RWPE2 (cell line): ENCODE measurements around the gene CHIT1.
A peak's percentile ranks its signal among the peaks of the same experiment; 100 is the strongest.

Experiments used
- ATAC-seq: fragments of 200-7000 bp; cut with Tn5 transposase; 3 replicates; pipeline ENCODE4 v1.9.1; 2021; ENCODE audit warnings: low read depth
- DNase-seq: peaks from one replicate; pipeline ENCODE4 v3.0.0-alpha.2; 2020; ENCODE audit warnings: low spot score
- H3K27ac ChIP-seq: fragments of 450-650 bp; 2 replicates; pipeline ENCODE4 v1.5.1; 2017; ENCODE audit warnings: mild to moderate bottlenecking; ENCODE audit not compliant: poor library complexity, severe bottlenecking
- H3K27me3 ChIP-seq: fragments of 250-450 bp; sonication (Bioruptor Pico); 2 replicates; pipeline ENCODE4 v1.5.1; 2021; ENCODE audit warnings: mild to moderate bottlenecking, moderate library complexity; ENCODE audit not compliant: insufficient read depth, poor library complexity, severe bottlenecking
- H3K36me3 ChIP-seq: fragments of 250-450 bp; sonication (Bioruptor Pico); 2 replicates; pipeline ENCODE4 v1.5.1; 2020; ENCODE audit warnings: low read depth, mild to moderate bottlenecking, moderate library complexity
- H3K4me1 ChIP-seq: fragments of 250-450 bp; sonication (Bioruptor Pico); 2 replicates; pipeline ENCODE4 v1.5.1; 2021; ENCODE audit warnings: mild to moderate bottlenecking, moderate library complexity; ENCODE audit not compliant: insufficient read depth, poor library complexity, severe bottlenecking
- H3K4me3 ChIP-seq: fragments of 250-450 bp; sonication (Bioruptor Pico); 2 replicates; pipeline ENCODE4 v1.5.1; 2021; ENCODE audit warnings: mild to moderate bottlenecking, moderate library complexity; ENCODE audit not compliant: severe bottlenecking
- H3K9me3 ChIP-seq: fragments of 250-450 bp; sonication (Bioruptor Pico); 2 replicates; pipeline ENCODE4 v1.5.1; 2021; ENCODE audit warnings: mild to moderate bottlenecking, moderate library complexity; ENCODE audit not compliant: severe bottlenecking
- CTCF ChIP-seq: fragments of 450-650 bp; IDR thresholded peaks from one replicate; pipeline ENCODE4 v1.5.1; 2017; ENCODE audit warnings: mild to moderate bottlenecking, moderate library complexity; ENCODE audit not compliant: poor library complexity, severe bottlenecking

CHIT1 gene

GRCh38 chr1:203171341-203172183, 57.9 kb downstream of the CHIT1 start:
- H3K27ac ChIP-seq = no peak overlapping the region

GRCh38 chr1:203170625-203171330, 58.7 kb downstream of the CHIT1 start:
- H3K4me1 ChIP-seq = no peaks in the 10 kb centered on the region
- no peaks in the 10 kb centered on the region for H3K27me3 ChIP-seq
- ATAC-seq = peak; percentile 20; the same call in 1 of the 3 replicates
- H3K36me3 ChIP-seq = no peaks in the 10 kb centered on the region
- no peak for DNase-seq
- no peak overlapping the region for H3K4me3 ChIP-seq
- no peaks in the 10 kb centered on the region for H3K9me3 ChIP-seq
- no peak for TF ChIP-seq CTCF
- no peak overlapping the region for H3K27ac ChIP-seq

More at GRCh38 chr1:203171341-203172183, 57.9 kb downstream of the CHIT1 start:
- Histone ChIP-seq H3K9me3 (no peaks in the 10 kb centered on the region), H3K27me3 (no peaks in the 10 kb centered on the region), H3K4me1 (no peaks in the 10 kb centered on the region), H3K4me3 (no peak overlapping the region), H3K36me3 (no peaks in the 10 kb centered on the region)
- no peak for TF ChIP-seq CTCF
- DNase-seq (no peak), ATAC-seq (no peak)

GRCh38 chr1:203169770-203170520, 59.5 kb downstream of the CHIT1 start:
- ATAC-seq (no peak), DNase-seq (no peak)
- H3K4me3 ChIP-seq = no peak overlapping the region
- H3K9me3 ChIP-seq = no peaks in the 10 kb centered on the region
- H3K36me3 ChIP-seq = no peaks in the 10 kb centered on the region
- H3K27ac ChIP-seq = no peak overlapping the region
- no peak for TF ChIP-seq CTCF
- no peaks in the 10 kb centered on the region for H3K27me3 ChIP-seq
- no peaks in the 10 kb centered on the region for H3K4me1 ChIP-seq

GRCh38 chr1:203168991-203169390, 60.5 kb downstream of the CHIT1 start:
- Histone ChIP-seq H3K4me1 (no peaks in the 10 kb centered on the region), H3K27ac (no peak overlapping the region), H3K36me3 (no peaks in the 10 kb centered on the region), H3K27me3 (no peaks in the 10 kb centered on the region), H3K4me3 (no peak overlapping the region), H3K9me3 (no peaks in the 10 kb centered on the region)
- no peak for TF ChIP-seq CTCF
- DNase-seq = no peak
- ATAC-seq = no peak
